Thyroid gland (tissue), 4 donors: ENCODE measurements around the gene LRFN2.

Experiments
- POLR2A ChIP-seq, 2 donors: fragments of 450-650 bp; IDR thresholded peaks; one replicate each; pipeline ENCODE4 v1.6.1; 2017; ENCODE audit warnings: antibody characterized with exemption in 2 of 2, mild to moderate bottlenecking in 2 of 2, moderate library complexity in 1 of 2
- TF ChIP-seq, protein P1 (sequence below), 6 experiments: fragments of 200-600 bp in 3 of 6; fragments of 450-650 bp in 3 of 6; sonication (generic) in 3 of 6; IDR thresholded peaks; one replicate each; pipeline ENCODE4 v1.5.1; 2016 to 2019; ENCODE audit warnings: antibody characterized with exemption in 6 of 6, mild to moderate bottlenecking in 2 of 6, inconsistent platforms in 1 of 6, moderate library complexity in 1 of 6

GRCh38 chr6:40422046-40422445, 165.1 kb downstream of the LRFN2 start:
- TF ChIP-seq, protein P1, sequence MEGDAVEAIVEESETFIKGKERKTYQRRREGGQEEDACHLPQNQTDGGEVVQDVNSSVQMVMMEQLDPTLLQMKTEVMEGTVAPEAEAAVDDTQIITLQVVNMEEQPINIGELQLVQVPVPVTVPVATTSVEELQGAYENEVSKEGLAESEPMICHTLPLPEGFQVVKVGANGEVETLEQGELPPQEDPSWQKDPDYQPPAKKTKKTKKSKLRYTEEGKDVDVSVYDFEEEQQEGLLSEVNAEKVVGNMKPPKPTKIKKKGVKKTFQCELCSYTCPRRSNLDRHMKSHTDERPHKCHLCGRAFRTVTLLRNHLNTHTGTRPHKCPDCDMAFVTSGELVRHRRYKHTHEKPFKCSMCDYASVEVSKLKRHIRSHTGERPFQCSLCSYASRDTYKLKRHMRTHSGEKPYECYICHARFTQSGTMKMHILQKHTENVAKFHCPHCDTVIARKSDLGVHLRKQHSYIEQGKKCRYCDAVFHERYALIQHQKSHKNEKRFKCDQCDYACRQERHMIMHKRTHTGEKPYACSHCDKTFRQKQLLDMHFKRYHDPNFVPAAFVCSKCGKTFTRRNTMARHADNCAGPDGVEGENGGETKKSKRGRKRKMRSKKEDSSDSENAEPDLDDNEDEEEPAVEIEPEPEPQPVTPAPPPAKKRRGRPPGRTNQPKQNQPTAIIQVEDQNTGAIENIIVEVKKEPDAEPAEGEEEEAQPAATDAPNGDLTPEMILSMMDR (IDR thresholded peaks at IDR 0.05), result no peak
- no peak for TF ChIP-seq POLR2A (IDR thresholded peaks at IDR 0.05)
